HG03025 (cell line): Measurements from ENCODE around the gene CFTR.
"Not testable (repeated sequence)": the region's sequence is repeated elsewhere in the genome, so short reads cannot be mapped to it uniquely, and the experiment has no call there.

Experiments
- ATAC-seq: cut with Tn5 transposase; IDR thresholded peaks from one replicate; pipeline ENCODE4 v1.9.1; 2021; ENCODE audit warnings: mild to moderate bottlenecking, moderate library complexity; ENCODE audit not compliant: unreplicated experiment, low FRiP score

Gene CFTR

GRCh38 chr7:117479225-117480054 is at the start of gene CFTR:
Gene CFTR (plus strand): TSS chr7:117480025. CDS start chr7:117480095, 70 bp downstream.
- ATAC-seq = no peak

GRCh38 chr7:117435475-117436043 is 44.3 kb upstream of the CFTR start:
- ATAC-seq = peak; percentile 86

GRCh38 chr7:117444646-117445045 is 35.2 kb upstream of the CFTR start:
- ATAC-seq = no peak

- ATAC-seq = no peak
Observed at GRCh38 chr7:117445206-117445605, 34.6 kb upstream of the CFTR start.

- ATAC-seq = no peak
Observed at GRCh38 chr7:117446220-117446815, 33.5 kb upstream of the CFTR start.

GRCh38 chr7:117448655-117449054 is 31.2 kb upstream of the CFTR start:
- ATAC-seq = no peak

GRCh38 chr7:117458977-117459583 is 20.7 kb upstream of the CFTR start:
- no peak for ATAC-seq

- no peak for ATAC-seq
Observed at GRCh38 chr7:117459735-117460134, 20.1 kb upstream of the CFTR start.

- ATAC-seq = not testable (repeated sequence)
Observed at GRCh38 chr7:117460815-117461214, 19.0 kb upstream of the CFTR start.

- no peak for ATAC-seq
Observed at GRCh38 chr7:117468174-117468573, 11.7 kb upstream of the CFTR start.

- ATAC-seq = peak; percentile 77
Observed at GRCh38 chr7:117470777-117471176, 9.0 kb upstream of the CFTR start.

GRCh38 chr7:117472335-117472734 is 7.5 kb upstream of the CFTR start:
- no peak for ATAC-seq

GRCh38 chr7:117476557-117477215 is 3.1 kb upstream of the CFTR start:
- no peak for ATAC-seq

GRCh38 chr7:117478836-117479224 is 995 bp upstream of the CFTR start:
- ATAC-seq = no peak

GRCh38 chr7:117480055-117480362 is 184 bp downstream of the CFTR start:
- ATAC-seq = no peak

- no peak for ATAC-seq
Observed at GRCh38 chr7:117480978-117481377, 1.2 kb downstream of the CFTR start.

- ATAC-seq = no peak
Observed at GRCh38 chr7:117485118-117485620, 5.3 kb downstream of the CFTR start.

GRCh38 chr7:117489016-117489415 is 9.2 kb downstream of the CFTR start:
- ATAC-seq = no peak

- ATAC-seq = no peak
Observed at GRCh38 chr7:117489430-117489829, 9.6 kb downstream of the CFTR start.

- ATAC-seq = no peak
Observed at GRCh38 chr7:117489911-117490310, 10.1 kb downstream of the CFTR start.

GRCh38 chr7:117492649-117493048 is 12.8 kb downstream of the CFTR start:
- no peak for ATAC-seq
